Endodermal cell (in vitro differentiated cells): ENCODE measurements around the gene NUP43. TPM values are rescaled to one million over a fixed set of nuclear protein-coding genes. Genes with fewer than 3 reads are reported as not detected.
"Not testable (repeated sequence)": the region's sequence is repeated elsewhere in the genome, so short reads cannot be mapped to it uniquely, and the experiment has no call there.

ENCODE experiments used
- DNase-seq: peaks from one replicate; pipeline ENCODE4 v3.0.0-alpha.2; 2017
- H3K27ac ChIP-seq: 2 replicates; pipeline ENCODE4 v1.5.1; 2013; ENCODE audit warnings: mild to moderate bottlenecking, low read depth, low read length, moderate library complexity
- H3K27me3 ChIP-seq: 2 replicates; pipeline ENCODE4 v1.6.1; 2013; ENCODE audit warnings: mild to moderate bottlenecking, low read length, moderate library complexity; ENCODE audit not compliant: insufficient read depth, control insufficient read depth, poor library complexity, severe bottlenecking
- H3K36me3 ChIP-seq: 2 replicates; pipeline ENCODE4 v1.7.0; 2013; ENCODE audit warnings: mild to moderate bottlenecking, low read length, moderate library complexity; ENCODE audit not compliant: control insufficient read depth, insufficient read depth
- H3K4me1 ChIP-seq: one replicate; pipeline ENCODE4 v1.7.0; 2013; ENCODE audit warnings: low read length; ENCODE audit not compliant: control insufficient read depth, insufficient read depth
- H3K4me3 ChIP-seq: 2 replicates; pipeline ENCODE4 v1.5.1; 2013; ENCODE audit warnings: mild to moderate bottlenecking, low read length, moderate library complexity
- H3K9ac ChIP-seq: 2 replicates; pipeline ENCODE4 v1.6.1; 2013; ENCODE audit warnings: mild to moderate bottlenecking, low read length, moderate library complexity; ENCODE audit not compliant: poor library complexity, severe bottlenecking; ENCODE audit errors: extremely low read depth
- H3K9me3 ChIP-seq: 2 replicates; pipeline ENCODE4 v1.6.1; 2013; ENCODE audit warnings: mild to moderate bottlenecking, low read length, moderate library complexity; ENCODE audit not compliant: control insufficient read depth
- H3K27ac Mint-ChIP-seq: 2 replicates; pipeline ENCODE4 v1.8.0; 2020; ENCODE audit warnings: mixed read lengths
- H3K27me3 Mint-ChIP-seq: 2 replicates; pipeline ENCODE4 v1.8.0; 2021; ENCODE audit warnings: mild to moderate bottlenecking, mixed read lengths; ENCODE audit not compliant: insufficient read depth
- H3K36me3 Mint-ChIP-seq: 2 replicates; pipeline ENCODE4 v1.8.0; 2020; ENCODE audit warnings: low read depth, mixed read lengths
- H3K4me1 Mint-ChIP-seq: 2 replicates; pipeline ENCODE4 v1.8.0; 2020; ENCODE audit warnings: mixed read lengths
- H3K4me3 Mint-ChIP-seq: 2 replicates; pipeline ENCODE4 v1.8.0; 2020; ENCODE audit warnings: mild to moderate bottlenecking, moderate library complexity, mixed read lengths
- H3K9me3 Mint-ChIP-seq: 2 replicates; pipeline ENCODE4 v1.8.0; 2020; ENCODE audit warnings: mild to moderate bottlenecking, mixed read lengths
- CTCF ChIP-seq: fragments of 200-600 bp; sonication (generic); conservative IDR thresholded peaks from 2 replicates; pipeline ENCODE4 v1.5.0; 2021; ENCODE audit warnings: antibody characterized with exemption, mild to moderate bottlenecking
- WGBS, 2 experiments: methylation state at CpG; one replicate each; pipeline versions ENCODE4 v1.1.5 to v1.1.7; 2013; ENCODE audit warnings: missing lambda C conversion rate in 2 of 2, mixed read lengths in 1 of 2; ENCODE audit not compliant: insufficient coverage in 1 of 2, insufficient read length in 1 of 2; 5-methylcytosine and 5-hydroxymethylcytosine counted together
- total RNA-seq, 2 donors: library from RNA; stranded (reverse); fragmentation: NEBNext Ultra II Directional in 1 of 2; extraction: Animal tissue kit (Norgen Biotek cat#: 25700) in 1 of 2; gene quantifications; 2 replicates in 1 of 2; 3 replicates in 1 of 2; pipeline ENCODE4 v1.2.1, GENCODE V29; 2021

The NUP43 gene
- total RNA-seq, 2 donors from 2014 or later, result 80.9 to 85.1 TPM

- Histone ChIP-seq H3K4me3 (no peak overlapping the region), H3K9ac (no peak overlapping the region), H3K9me3 (no peaks in the 10 kb centered on the region), H3K36me3 (peaks cover 6% of the 10 kb centered on the region), H3K4me1 (peaks cover 3% of the 10 kb centered on the region), H3K27ac (no peak overlapping the region), H3K27me3 (no peaks in the 10 kb centered on the region)
- no peak overlapping the region for H3K27ac Mint-ChIP-seq
- no peaks in the 10 kb centered on the region for H3K27me3 Mint-ChIP-seq
- TF ChIP-seq CTCF, result no peak
- peaks cover 4% of the 10 kb centered on the region for H3K36me3 Mint-ChIP-seq
- 90 to 95% methylated on average over 2 to 4 of the region's 4 CpGs for WGBS, 2 experiments
- no peak overlapping the region for H3K4me3 Mint-ChIP-seq
- H3K9me3 Mint-ChIP-seq, result no peaks in the 10 kb centered on the region
- peaks cover 6% of the 10 kb centered on the region for H3K4me1 Mint-ChIP-seq
- no peak for DNase-seq
These were observed 6.5 kb upstream of the NUP43 start for GRCh38 chr6:149752600-149753373.

- not testable (repeated sequence) for H3K27me3 ChIP-seq, H3K4me3 ChIP-seq, H3K4me1 ChIP-seq, H3K9me3 ChIP-seq, H3K36me3 Mint-ChIP-seq, H3K36me3 ChIP-seq, H3K27ac ChIP-seq, H3K4me3 Mint-ChIP-seq, H3K9ac ChIP-seq, H3K27me3 Mint-ChIP-seq, DNase-seq, H3K4me1 Mint-ChIP-seq, H3K27ac Mint-ChIP-seq, H3K9me3 Mint-ChIP-seq
- 94 to 97% methylated on average over 3 to 5 of the region's 5 CpGs for WGBS, 2 experiments
These were observed 5.6 kb upstream of the NUP43 start for GRCh38 chr6:149751920-149752319.

- no peaks in the 10 kb centered on the region for H3K27me3 ChIP-seq
- Mint-ChIP-seq H3K9me3 (no peaks in the 10 kb centered on the region), H3K4me1 (peaks cover 11% of the 10 kb centered on the region), H3K36me3 (peaks cover 4% of the 10 kb centered on the region), H3K27me3 (no peaks in the 10 kb centered on the region), H3K4me3 (peak overlapping the region; percentile 82), H3K27ac (no peak overlapping the region)
- peaks cover 6% of the 10 kb centered on the region for H3K36me3 ChIP-seq
- no peak for DNase-seq
- TF ChIP-seq CTCF, result no peak
- H3K9me3 ChIP-seq, result no peaks in the 10 kb centered on the region
- 94 to 95% methylated on average over 7 to 8 of the region's 8 CpGs for WGBS, 2 experiments
- H3K4me1 ChIP-seq, result peaks cover 3% of the 10 kb centered on the region
- H3K27ac ChIP-seq, result no peak overlapping the region
- peak overlapping the region; percentile 90 for H3K4me3 ChIP-seq
- no peak overlapping the region for H3K9ac ChIP-seq
These were observed 4.9 kb upstream of the NUP43 start for GRCh38 chr6:149751239-149751638.
